K562 (cell line): Measurements from ENCODE around the gene RCSD1. TPM values are rescaled to one million over a fixed set of nuclear protein-coding genes. Genes with fewer than 3 reads are reported as not detected.
A peak's percentile ranks its signal among the peaks of the same experiment; 100 is the strongest.

Source experiments
- ARID3A ChIP-seq: IDR thresholded peaks from 2 replicates; pipeline ENCODE4 v1.6.1; 2012; ENCODE audit warnings: low read depth, low read length, improper control_type of control experiment, borderline replicate concordance
- CBX8 ChIP-seq: fragments of 200-600 bp; sonication (generic); IDR thresholded peaks from 2 replicates; pipeline ENCODE4 v1.6.1; 2012; ENCODE audit warnings: borderline replicate concordance, mixed run types, low read depth, mild to moderate bottlenecking, moderate library complexity, mixed read lengths, low read length, control low read depth, inconsistent platforms; ENCODE audit not compliant: poor library complexity, severe bottlenecking; ENCODE audit errors: extremely low read depth
- CREB1 ChIP-seq, 2 experiments: sonication (generic) in 1 of 2; formaldehyde crosslinking in 1 of 2; IDR thresholded peaks; 2 replicates each; pipeline versions ENCODE4 v1.6.1 to v1.8.0; 2012 to 2022; ENCODE audit warnings: inconsistent platforms in 1 of 2, mild to moderate bottlenecking in 1 of 2, missing genetic modification reagents in 1 of 2, moderate library complexity in 1 of 2
- HMG20B ChIP-seq: fragments of 250-450 bp; sonication (Bioruptor Pico); IDR thresholded peaks from 2 replicates; pipeline ENCODE4 v1.5.0; 2021; ENCODE audit warnings: mild to moderate bottlenecking
- KLF1 ChIP-seq: fragments of 450-650 bp; IDR thresholded peaks from 2 replicates; pipeline ENCODE4 v1.6.1; 2016; ENCODE audit warnings: missing genetic modification characterization, missing compliant biosample characterization
- MYNN ChIP-seq, 2 experiments: sonication (generic); formaldehyde crosslinking in 1 of 2; IDR thresholded peaks; 2 replicates each; pipeline versions ENCODE4 v1.5.0 to v1.6.1; 2016 to 2020; ENCODE audit warnings: antibody characterized with exemption in 1 of 2, missing genetic modification reagents in 1 of 2
- RBBP5 ChIP-seq: fragments of 200-600 bp; sonication (generic); IDR thresholded peaks from 2 replicates; pipeline ENCODE4 v1.6.1; 2012; ENCODE audit warnings: borderline replicate concordance, mild to moderate bottlenecking, low read length, control low read depth, inconsistent platforms; ENCODE audit not compliant: insufficient read depth, poor library complexity, severe bottlenecking
- RBM25 ChIP-seq: fragments of 200-400 bp; formaldehyde crosslinking; IDR thresholded peaks from 2 replicates; pipeline ENCODE4 v1.6.1; 2018; ENCODE audit warnings: low read length, low read depth, moderate library complexity; ENCODE audit not compliant: severe bottlenecking
- RUNX1 ChIP-seq: sonication (generic); IDR thresholded peaks from 2 replicates; pipeline ENCODE4 v1.6.1; 2016; ENCODE audit warnings: antibody characterized with exemption, low read depth
- SMAD1 ChIP-seq: fragments of 150-350 bp; IDR thresholded peaks from 2 replicates; pipeline ENCODE4 v1.6.1; 2014; ENCODE audit warnings: low read length, low read depth; ENCODE audit not compliant: partially characterized antibody
- SOX6 ChIP-seq: fragments of 450-650 bp; IDR thresholded peaks from 2 replicates; pipeline ENCODE4 v1.6.1; 2014; ENCODE audit warnings: mild to moderate bottlenecking
- TAF9B ChIP-seq: fragments of 450-650 bp; IDR thresholded peaks from 2 replicates; pipeline ENCODE4 v1.6.1; 2018; ENCODE audit warnings: mild to moderate bottlenecking; ENCODE audit not compliant: partially characterized antibody
- ZNF253 ChIP-seq: fragments of 250-450 bp; sonication (Bioruptor Pico); conservative IDR thresholded peaks from 2 replicates; pipeline ENCODE4 v1.6.1; 2021; ENCODE audit warnings: mild to moderate bottlenecking
- ZNF311 ChIP-seq: fragments of 250-450 bp; sonication (Bioruptor Pico); IDR thresholded peaks from 2 replicates; pipeline ENCODE4 v1.4.0; 2020; ENCODE audit warnings: mild to moderate bottlenecking, moderate library complexity
- ZNF57 ChIP-seq: fragments of 450-650 bp; formaldehyde crosslinking; IDR thresholded peaks from 2 replicates; pipeline ENCODE4 v1.4.0; 2020; ENCODE audit warnings: mild to moderate bottlenecking, moderate library complexity
- ZNF695 ChIP-seq: fragments of 450-650 bp; formaldehyde crosslinking; IDR thresholded peaks from 2 replicates; pipeline ENCODE4 v1.4.0; 2020; ENCODE audit warnings: mild to moderate bottlenecking, moderate library complexity
- ZNF76 ChIP-seq: fragments of 250-450 bp; sonication (Bioruptor Pico); IDR thresholded peaks from 2 replicates; pipeline ENCODE4 v1.4.0; 2020; ENCODE audit warnings: mild to moderate bottlenecking, moderate library complexity, borderline replicate concordance
- polyA plus RNA-seq, 8 experiments: library from polyadenylated mRNA; depleted of rRNA in 4 of 8; stranded (reverse) in 5 of 8; unstranded in 3 of 8; fragments of >200 nt; fragmentation: Nextera tagmentation in 2 of 8; fragmentation: Illumina TruSeq in 1 of 8; extraction: Ambion mirVana in 2 of 8; extraction: Trizol in 1 of 8; gene quantifications; 2 replicates each; pipeline versions ENCODE4 v1.2.1 to v1.2.3, GENCODE V29; 2011 to 2014; ENCODE audit warnings: inconsistent platforms in 1 of 8, missing spikeins in 1 of 8
- total RNA-seq, 7 experiments: library from RNA; depleted of rRNA in 6 of 7; stranded (reverse); fragments of >200 nt in 6 of 7; fragmentation: Illumina TruSeq in 2 of 7; extraction: Trizol in 2 of 7; gene quantifications; 2 replicates each; pipeline versions ENCODE4 v1.2.1 to v1.2.3, GENCODE V29; 2011 to 2021; ENCODE audit warnings: low replicate concordance in 1 of 7

The RCSD1 gene
- total and polyA plus RNA-seq, 9 of the 15 experiments (the other 6 are each of a cell fraction or from before 2014, with no cell fraction given): 7.8 to 69.8 (median 45.3) TPM

- TF ChIP-seq ZNF695 (CRISPR knock-in tag): 0 out of 2 replicates have a peak, but pooled peaks have one; percentile 22
- TF ChIP-seq SMAD1: peak; percentile 92
- TF ChIP-seq MYNN (IDR thresholded peaks at IDR 0.05): peak; percentile 68; the same call in 1 of the 2 replicates
- no peak for TF ChIP-seq MYNN (CRISPR knock-in tag; IDR thresholded peaks at IDR 0.05)
- TF ChIP-seq KLF1: peak; percentile 100
- TF ChIP-seq ZNF76: peak; percentile 72; the same call in 1 of the 2 replicates
- no peak for TF ChIP-seq HMG20B
- TF ChIP-seq RUNX1: peak; percentile 88
- no peak for TF ChIP-seq ZNF57
- no peak for TF ChIP-seq ZNF311
- TF ChIP-seq CBX8: no peak
- TF ChIP-seq ZNF253 (CRISPR knock-in tag): no peak
- peak; percentile 94 for TF ChIP-seq SOX6
- TF ChIP-seq RBBP5: peak; percentile 88
- peak; percentile 93 for TF ChIP-seq TAF9B
- no peak for TF ChIP-seq ARID3A
- peak; percentile 45; the same call in 1 of the 2 replicates for TF ChIP-seq CREB1 (IDR thresholded peaks at IDR 0.05)
- peak; percentile 57; the same call in 1 of the 2 replicates for TF ChIP-seq CREB1 (CRISPR knock-in tag; IDR thresholded peaks at IDR 0.05)
- no peak for TF ChIP-seq RBM25
Measured at GRCh38 chr1:167627865-167628641, 2.0 kb upstream of the RCSD1 start (continued).
